ENCODE results near the gene SNAPC4.

The SNAPC4 gene

DNA sequence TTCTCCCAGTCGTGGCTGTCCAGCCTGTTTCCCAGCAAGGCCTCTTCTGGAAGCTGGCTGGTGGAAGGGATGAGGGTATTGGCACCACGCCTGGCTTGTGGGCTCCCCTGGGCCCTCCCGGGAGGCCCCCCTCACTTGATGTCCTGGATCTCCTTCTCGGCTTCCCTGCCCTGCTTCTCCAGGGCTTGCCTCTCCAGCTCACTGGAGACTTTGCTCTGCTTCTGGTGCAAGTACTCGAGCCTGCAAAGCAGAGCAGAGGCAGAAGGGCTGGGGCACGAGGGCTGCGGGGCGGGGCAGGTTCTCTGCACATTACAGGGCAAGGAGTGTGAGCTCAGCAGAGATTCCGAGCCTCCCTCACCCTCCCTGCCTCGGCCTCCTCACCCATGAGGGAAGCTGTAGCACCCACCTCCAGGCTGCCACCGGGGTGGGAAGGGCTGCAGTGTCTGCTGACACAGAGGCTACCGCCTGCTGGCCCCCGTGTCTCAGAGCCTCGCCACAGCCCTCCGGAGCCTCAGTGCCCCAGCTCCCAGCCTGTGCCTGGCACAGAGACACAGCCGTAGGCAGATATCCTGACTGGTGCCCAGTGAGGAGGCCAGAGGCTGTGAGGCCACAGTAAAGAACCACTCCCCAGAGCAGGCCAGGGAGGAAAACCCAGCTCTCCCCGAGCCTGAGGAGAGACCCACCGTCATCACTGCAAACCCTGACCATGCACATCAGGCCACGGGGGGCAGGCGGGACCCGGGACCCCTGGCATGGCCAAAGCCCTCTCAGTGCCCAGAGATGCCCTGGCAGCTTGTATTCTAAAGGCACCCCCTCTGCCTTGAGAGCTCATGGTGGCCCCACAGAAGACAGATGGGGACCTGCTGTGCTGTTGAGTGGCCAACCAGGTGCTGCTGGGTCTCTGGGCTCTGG lies 7.2 kb downstream of the SNAPC4 start:
- in situ Hi-C loops (cut with MboI; ENCODE audit: low sequenced_read_pairs) = no loop called here

DNA sequence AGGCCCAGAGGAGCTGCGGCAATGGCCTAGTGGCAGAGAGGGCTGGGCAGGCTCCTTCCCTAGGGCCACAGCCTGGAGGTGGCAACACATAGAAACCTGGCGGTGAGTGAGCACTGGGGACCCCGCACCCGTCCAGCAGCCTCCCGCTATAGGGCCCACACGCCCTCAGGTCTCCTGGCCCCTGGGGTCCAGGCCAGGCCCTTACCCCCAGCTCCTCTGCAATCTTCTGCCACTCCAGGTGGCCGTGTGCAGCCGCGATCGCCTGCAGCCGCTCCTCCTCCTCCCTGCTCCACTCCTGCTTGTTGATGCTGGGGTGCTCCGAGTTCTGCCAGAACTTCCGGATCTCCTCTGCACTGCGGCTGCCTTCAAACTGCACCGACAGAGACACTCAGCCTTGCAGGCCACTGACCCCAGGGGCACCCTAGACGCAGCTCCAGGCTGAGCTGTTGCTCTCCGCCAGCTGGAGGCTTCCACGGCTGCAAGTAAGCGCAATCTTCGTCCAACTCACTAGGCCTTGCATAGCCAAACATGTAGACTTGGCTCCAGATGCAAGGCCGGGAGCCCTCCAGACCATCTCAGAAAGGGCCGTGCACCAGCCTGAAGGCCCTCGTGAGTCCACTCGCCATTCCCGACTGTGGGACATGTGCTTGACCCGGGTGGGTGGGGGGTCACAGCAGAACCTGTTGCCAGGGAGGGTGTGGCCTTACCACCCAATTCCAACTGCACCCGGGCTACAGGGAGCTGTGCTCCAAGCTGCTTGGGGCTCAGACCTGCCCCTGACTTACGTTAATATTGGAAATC lies 8.0 kb downstream of the SNAPC4 start:
- in situ Hi-C loops (cut with MboI; ENCODE audit: low sequenced_read_pairs) = no loop called here

- in situ Hi-C loops (cut with MboI; ENCODE audit: low sequenced_read_pairs) = no loop called here
Observed at GRCh38 chr9:136389396-136389795, 10.6 kb downstream of the SNAPC4 start.

- in situ Hi-C loops (cut with MboI; ENCODE audit: low sequenced_read_pairs) = no loop called here
Observed at GRCh38 chr9:136387217-136387616, 12.8 kb downstream of the SNAPC4 start.

DNA sequence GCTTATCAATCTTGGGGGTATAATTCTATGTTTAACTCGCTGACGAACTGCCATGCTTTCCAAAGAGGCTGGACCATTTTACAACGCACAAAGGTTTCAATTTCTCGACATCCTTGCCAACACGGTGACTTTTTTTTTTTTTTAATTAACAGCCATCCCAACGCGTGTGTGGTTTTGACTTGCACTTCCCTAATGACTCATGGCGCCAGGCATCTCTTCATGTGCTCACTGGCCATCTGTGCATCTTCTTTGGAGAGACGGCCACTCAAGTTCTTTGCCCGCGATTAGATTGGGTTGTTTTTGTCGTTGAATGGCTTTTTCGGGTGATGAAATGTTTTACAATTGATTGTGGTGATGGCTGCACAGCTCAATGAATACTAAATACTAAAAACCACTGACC lies 14.0 kb downstream of the SNAPC4 start:
- in situ Hi-C loops (cut with MboI; ENCODE audit: low sequenced_read_pairs) = no loop called here

DNA sequence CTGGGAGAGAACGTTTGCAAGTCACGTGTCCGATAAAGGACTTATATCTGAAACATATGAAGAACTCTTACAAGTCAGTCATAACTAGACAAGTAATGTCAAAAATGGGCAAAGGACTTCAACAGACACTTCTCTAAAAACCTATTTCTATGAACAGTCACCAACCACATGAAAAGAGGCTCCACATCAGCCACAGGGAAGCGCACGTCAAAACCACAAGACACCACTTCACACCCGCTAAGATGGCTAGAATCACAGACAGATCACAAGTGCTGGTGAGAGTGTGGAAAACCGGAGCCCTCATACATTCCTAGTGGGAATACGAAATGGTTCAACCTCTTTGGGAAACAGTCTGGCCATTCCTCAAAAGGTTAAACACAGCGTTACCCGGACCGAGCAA lies 15.0 kb downstream of the SNAPC4 start:
- in situ Hi-C loops (cut with MboI; ENCODE audit: low sequenced_read_pairs) = no loop called here

- in situ Hi-C loops (cut with MboI; ENCODE audit: low sequenced_read_pairs) = no loop called here
Observed at GRCh38 chr9:136383436-136383835, 16.5 kb downstream of the SNAPC4 start.

GRCh38 chr9:136381966-136382513 lies 17.9 kb downstream of the SNAPC4 start:
- in situ Hi-C loops (cut with MboI; ENCODE audit: low sequenced_read_pairs) = no loop called here

DNA sequence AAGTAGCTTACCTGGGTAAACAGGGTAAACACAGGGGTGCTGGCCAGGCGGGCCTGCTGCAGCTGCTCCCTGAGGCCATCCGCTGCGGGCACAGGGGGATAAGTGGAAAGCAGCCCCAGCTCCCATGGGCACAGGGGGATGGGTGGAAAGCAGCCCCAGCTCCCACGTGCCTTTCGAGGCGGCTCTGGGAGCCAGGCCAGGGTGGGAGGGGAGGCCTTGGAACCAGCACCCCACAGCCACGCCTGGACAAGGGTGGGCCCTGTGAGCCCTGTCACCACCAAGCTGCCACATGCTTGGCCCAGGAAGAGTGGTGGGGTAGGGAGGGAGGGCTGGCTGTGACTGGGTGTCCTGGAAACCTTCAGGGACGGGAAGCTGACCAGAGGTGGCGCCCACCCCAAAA lies 18.7 kb downstream of the SNAPC4 start:
- in situ Hi-C loops (cut with MboI; ENCODE audit: low sequenced_read_pairs) = no loop called here

- in situ Hi-C loops (cut with MboI; ENCODE audit: low sequenced_read_pairs) = no loop called here
Observed at GRCh38 chr9:136380381-136380780, 19.6 kb downstream of the SNAPC4 start.

DNA sequence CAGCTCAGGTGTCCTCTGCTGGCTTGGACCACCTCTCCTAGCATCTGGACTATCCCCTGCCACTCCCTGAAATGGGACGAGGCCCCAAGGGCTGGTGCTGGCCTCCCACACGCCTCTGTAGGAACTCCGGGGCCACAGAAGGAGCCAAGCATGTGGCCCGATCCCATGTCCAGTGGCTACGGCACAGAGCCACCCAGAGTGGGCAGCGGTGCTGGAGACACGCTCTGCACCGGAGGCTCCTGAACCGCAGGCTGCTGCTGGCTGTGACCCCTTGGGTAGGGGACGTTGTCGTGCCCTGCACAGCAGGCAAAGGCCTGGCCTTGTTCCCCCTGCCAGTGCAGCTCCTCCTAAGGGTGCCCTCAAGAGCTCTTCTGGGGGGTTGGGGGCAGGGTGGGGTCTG lies 20.1 kb downstream of the SNAPC4 start:
- in situ Hi-C loops (cut with MboI; ENCODE audit: low sequenced_read_pairs) = no loop called here

DNA sequence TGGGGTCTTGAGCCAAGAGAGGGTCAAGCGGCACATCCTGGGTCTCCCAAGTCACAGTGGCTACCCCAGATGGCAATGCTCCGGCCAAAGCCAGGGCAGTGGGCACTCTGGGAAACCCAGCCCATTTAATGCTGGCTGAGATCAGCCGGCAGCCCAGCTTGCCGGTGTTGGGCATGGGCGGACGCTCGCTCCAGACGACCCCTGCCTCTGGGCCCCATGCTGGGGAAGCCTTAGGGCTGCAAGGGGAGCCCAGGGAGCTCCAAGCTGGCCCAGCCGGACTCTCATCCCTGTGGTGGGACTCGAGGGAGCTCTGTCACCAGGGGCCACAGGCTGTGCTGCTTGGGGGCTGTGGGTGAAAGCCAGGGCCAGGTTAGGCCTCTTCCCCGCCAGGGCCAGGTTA lies 20.6 kb downstream of the SNAPC4 start:
- in situ Hi-C loops (cut with MboI; ENCODE audit: low sequenced_read_pairs) = no loop called here

- in situ Hi-C loops (cut with MboI; ENCODE audit: low sequenced_read_pairs) = no loop called here
Observed at GRCh38 chr9:136379003-136379287, 21.0 kb downstream of the SNAPC4 start.

- in situ Hi-C loops (cut with MboI; ENCODE audit: low sequenced_read_pairs) = no loop called here
Observed at GRCh38 chr9:136378170-136379002, 21.6 kb downstream of the SNAPC4 start.

- in situ Hi-C loops (cut with MboI; ENCODE audit: low sequenced_read_pairs) = no loop called here
Observed at GRCh38 chr9:136377341-136378169, 22.4 kb downstream of the SNAPC4 start.

GRCh38 chr9:136376457-136376856 lies 23.5 kb downstream of the SNAPC4 start:
- in situ Hi-C loops (cut with MboI; ENCODE audit: low sequenced_read_pairs) = no loop called here

DNA sequence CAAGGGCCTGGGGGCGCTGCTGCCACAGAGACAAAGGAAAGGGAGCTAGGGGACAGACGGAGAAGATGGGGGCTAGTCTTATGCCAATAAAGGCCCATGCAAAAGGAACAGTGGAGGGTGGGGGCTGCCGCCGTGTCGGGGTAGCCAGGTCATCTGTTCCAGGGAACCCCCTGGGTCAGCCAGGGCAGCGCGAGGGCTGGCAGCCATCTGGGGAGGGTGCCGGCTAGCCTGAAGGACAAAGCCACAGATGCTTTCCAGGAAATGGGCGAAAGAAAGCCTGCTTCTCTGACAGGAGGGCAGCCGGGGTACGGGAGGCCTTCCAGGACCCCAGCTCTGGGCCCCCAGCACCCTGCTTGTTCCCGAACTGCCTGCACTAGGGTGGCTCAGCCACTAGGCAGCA lies 24.9 kb downstream of the SNAPC4 start:
- in situ Hi-C loops (cut with MboI; ENCODE audit: low sequenced_read_pairs) = no loop called here

GRCh38 chr9:136374183-136374575 lies 25.8 kb downstream of the SNAPC4 start:
- in situ Hi-C loops (cut with MboI; ENCODE audit: low sequenced_read_pairs) = no loop called here

DNA sequence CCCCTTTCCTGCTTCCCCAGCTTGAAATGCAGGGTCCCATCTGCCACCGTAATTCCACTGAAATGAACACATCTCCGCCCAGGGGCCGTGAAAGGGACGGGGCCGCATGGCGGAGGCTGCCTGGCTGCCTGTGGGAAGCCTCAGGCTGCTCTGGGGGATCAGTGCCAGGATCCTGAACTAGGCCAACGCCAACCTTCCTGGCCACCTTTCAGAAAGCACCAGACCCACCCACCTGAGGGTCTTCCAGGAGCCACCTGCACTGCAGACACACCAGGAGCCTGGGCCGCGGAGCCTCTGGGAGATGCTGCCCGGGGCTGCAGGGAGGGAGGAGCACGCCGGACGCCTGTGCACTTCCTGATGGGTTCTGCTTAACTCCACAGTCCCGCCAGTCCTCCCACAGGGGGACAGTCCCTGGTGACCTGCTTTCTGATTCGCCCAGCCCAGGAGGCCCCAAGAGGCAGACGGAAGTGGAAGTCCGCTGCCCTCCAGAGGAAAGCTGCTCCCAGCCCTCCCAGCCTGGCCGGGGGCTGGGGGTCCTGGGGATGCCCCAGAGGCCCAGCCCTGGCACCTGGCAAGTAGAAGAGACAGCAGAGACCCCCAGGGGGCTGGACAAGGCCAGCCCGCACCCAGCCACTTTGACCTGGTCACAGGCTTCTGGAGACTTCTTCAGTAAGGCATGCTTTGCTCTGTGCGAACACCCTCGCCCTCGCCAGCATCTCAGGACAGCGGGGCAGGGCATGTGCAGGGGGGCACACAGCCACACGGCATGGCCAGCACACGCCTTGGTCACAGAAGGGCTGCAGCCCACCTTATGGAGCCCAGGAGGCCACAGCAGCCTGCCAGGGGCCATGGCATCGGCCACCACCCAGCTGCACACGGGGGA lies 26.4 kb downstream of the SNAPC4 start, which contains the start of gene CARD9:
Gene CARD9 (minus strand): TSS at position 370 of the 883 bp plus-strand sequence. CDS start 1,591 bp downstream, outside the sequence.
- in situ Hi-C loops (cut with MboI; ENCODE audit: low sequenced_read_pairs) = no loop called here

Measured in HL-60/S4 treated with retinoic acid at 250 ng/mL for 4 days and 3 days (cell line).